ENCODE results near the gene NCMAP. TPM values are rescaled to one million over a fixed set of nuclear protein-coding genes. Genes with fewer than 3 reads are reported as not detected.

Gene NCMAP
- total and polyA plus RNA-seq, 2 of the 8 experiments (the other 6 are each of a cell fraction or from before 2014, with no cell fraction given): 0.21 to 0.39 TPM

DNA sequence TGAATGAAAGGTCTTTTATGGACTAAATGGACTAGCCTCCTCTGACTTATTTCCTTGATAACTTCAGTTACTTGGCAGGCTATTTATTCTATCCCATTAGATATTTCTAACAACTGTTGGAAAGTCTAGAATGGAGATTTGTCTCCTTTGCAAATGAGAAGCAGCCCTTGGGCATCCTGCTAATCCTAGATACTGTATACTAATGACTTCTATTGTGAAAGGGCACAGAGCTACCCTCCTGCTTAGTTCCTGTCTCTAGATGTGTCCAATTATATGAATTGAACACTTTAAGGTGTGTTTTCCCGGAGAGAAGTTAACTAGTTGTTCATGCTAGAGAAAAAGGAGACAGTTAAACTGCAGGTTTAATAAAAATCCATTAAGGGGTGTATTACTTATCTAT is 10.2 kb upstream of the NCMAP start:
- H4K20me1 ChIP-seq (replicated peaks in 1 of 2; ENCODE audit: control insufficient read depth in 1 of 2, insufficient read depth in 2 of 2, low read length in 2 of 2): no peaks in the 10 kb centered on the region
- no peak overlapping the region for H2AFZ ChIP-seq (ENCODE audit: low read length)
- H3K79me1 ChIP-seq (ENCODE audit: low read depth, low read length): no peaks in the 10 kb centered on the region
- H3K4me2 ChIP-seq (ENCODE audit: insufficient read depth in 1 of 2, low read depth in 2 of 2, low read length in 2 of 2): no peak overlapping the region
- H3K9ac ChIP-seq (replicated peaks in 1 of 4; ENCODE audit: extremely low read depth in 1 of 4, low read depth in 3 of 4, low read length in 3 of 4): no peak overlapping the region
- peaks cover 0 to 5% (median 0%) of the 10 kb centered on the region in 4 experiments; a peak in 1 of 7 replicates for H3K4me1 ChIP-seq (replicated peaks in 1 of 4; ENCODE audit: control insufficient read depth in 3 of 4, insufficient read depth in 4 of 4, low read length in 3 of 4)
- no peak overlapping the region for H4K5ac ChIP-seq (ENCODE audit: insufficient read length, low read depth, low read length)
- TF ChIP-seq JUN (IDR thresholded peaks at IDR 0.05; ENCODE audit: low read depth, low read length) (no peak), TAF7 (optimal IDR thresholded peaks at IDR 0.05; ENCODE audit: borderline replicate concordance, low read depth, low read length) (no peak), POLR2A (IDR thresholded peaks at IDR 0.05; ENCODE audit: control extremely low read depth in 1 of 2, low read depth in 2 of 2, low read length in 2 of 2) (no peak), KDM4A (IDR thresholded peaks at IDR 0.05; ENCODE audit: low read depth, low read length, severe bottlenecking) (no peak), RNF2 (IDR thresholded peaks at IDR 0.05; ENCODE audit: borderline replicate concordance, low read depth, low read length, missing control alignments, poor library complexity, severe bottlenecking) (no peak), SP4 (IDR thresholded peaks at IDR 0.05; ENCODE audit: low read length) (no peak), SRF (IDR thresholded peaks at IDR 0.05; ENCODE audit: low read depth, low read length) (no peak), TCF12 (IDR thresholded peaks at IDR 0.05; ENCODE audit: low read depth, low read length) (no peak), EZH2 (IDR thresholded peaks at IDR 0.05; ENCODE audit: low read depth, low read length, severe bottlenecking) (no peak)
- no peaks in the 10 kb centered on the region for H3K9me3 ChIP-seq (ENCODE audit: insufficient read depth in 2 of 2, low read depth in 1 of 2, low read length in 1 of 2)
- no peaks in the 10 kb centered on the region for H3K79me2 ChIP-seq (ENCODE audit: control insufficient read depth in 1 of 2, insufficient read depth in 2 of 2, low read length in 2 of 2)
- H2BK5ac ChIP-seq (ENCODE audit: low read depth, low read length): no peak overlapping the region
- no peak overlapping the region for H2BK20ac ChIP-seq (ENCODE audit: low read length)
- FAIRE-seq: no peak
- H2BK120ac ChIP-seq (replicated peaks; ENCODE audit: low read depth, low read length): no peak overlapping the region
- no peak overlapping the region for H2BK12ac ChIP-seq (ENCODE audit: low read depth, low read length)
- no peak overlapping the region for H3K27ac ChIP-seq (ENCODE audit: low read depth, low read length)
- H3K18ac ChIP-seq (ENCODE audit: extremely low read depth, low read length): no peak overlapping the region
- no peak overlapping the region for H3K23ac ChIP-seq (ENCODE audit: insufficient read length)
- no peak for DNase-seq (ENCODE audit: low read depth in 1 of 2, low spot score in 2 of 2)
- H3K27me3 ChIP-seq (replicated peaks in 1 of 4; ENCODE audit: control insufficient read depth in 3 of 4, extremely low read depth in 1 of 4, insufficient read depth in 3 of 4, low read length in 3 of 4): no peaks in the 10 kb centered on the region
- H3K14ac ChIP-seq (ENCODE audit: insufficient read length): no peak overlapping the region
- ChIA-PET CTCF (ENCODE audit: partially characterized antibody) (interaction anchor here (0.6 to 3.8 kb wide), 8 partner anchors 15 to 131 kb away, joined by 3 to 19 read pairs (median 4); partner anchors contain the start of gene NIPAL3), POLR2A (ENCODE audit: partially characterized antibody) (no interaction called here)
- H3K56ac ChIP-seq (replicated peaks; ENCODE audit: insufficient read length, low read depth, low read length): no peak overlapping the region
- H3K4me3 ChIP-seq (ENCODE audit: extremely low read depth in 1 of 4, insufficient read depth in 2 of 4, low read depth in 3 of 4, low read length in 4 of 4): no peak overlapping the region
- 85% methylated on average over 1 of the region's 1 CpG; no CpG with 5 or more reads in 1 of the 2 experiments for WGBS, 2 experiments (ENCODE audit: extremely low coverage in 1 of 2, insufficient coverage in 1 of 2, insufficient read length in 1 of 2, insufficient replicate concordance in 2 of 2, low coverage in 1 of 2, low lambda C conversion rate in 2 of 2, missing lambda C conversion rate in 1 of 2)
- H2BK15ac ChIP-seq (ENCODE audit: low read length): no peak overlapping the region
- H3K36me3 ChIP-seq (ENCODE audit: control insufficient read depth in 2 of 4, insufficient read depth in 4 of 4, low read length in 3 of 4): no peaks in the 10 kb centered on the region
- H3K23me2 ChIP-seq (ENCODE audit: low read depth, low read length): no peaks in the 10 kb centered on the region
- no peak overlapping the region for H3K4ac ChIP-seq (replicated peaks; ENCODE audit: insufficient read length, low read depth, low read length)
- no peak overlapping the region for H4K91ac ChIP-seq (replicated peaks; ENCODE audit: insufficient read length, low read length)
- H4K8ac ChIP-seq (ENCODE audit: extremely low read depth, insufficient read depth, low read length): no peak overlapping the region
- H2AK5ac ChIP-seq (ENCODE audit: low read depth, low read length): no peak overlapping the region

Measured in H1 (cell line).